ENCODE data around the gene EMP1. TPM values are rescaled to one million over a fixed set of nuclear protein-coding genes. Genes with fewer than 3 reads are reported as not detected.
"Not testable (repeated sequence)": the region's sequence is repeated elsewhere in the genome, so short reads cannot be mapped to it uniquely, and the experiment has no call there.

EMP1 gene
- total RNA-seq, 4 donors from 2014 or later = 231 to 489 (median 258) TPM

GRCh38 chr12:13257356-13257875 lies 60.9 kb downstream of the EMP1 start:
- no peak for DNase-seq (ENCODE audit: low spot score in 2 of 2)
- Histone ChIP-seq H3K9me3 (no peaks in the 10 kb centered on the region), H3K4me3 (no peak overlapping the region), H3K4me1 (peaks cover 0 to 13% (median 2%) of the 10 kb centered on the region in 4 donors), H3K27me3 (no peaks in the 10 kb centered on the region), H3K36me3 (no peaks in the 10 kb centered on the region), H3K27ac (no peak overlapping the region)
- 59 to 67% methylated on average over 3 of the region's 3 CpGs for WGBS, 2 donors
- TF ChIP-seq POLR2A (IDR thresholded peaks at IDR 0.05) = no peak
- TF ChIP-seq EP300 (IDR thresholded peaks at IDR 0.05) = no peak
- no peak for TF ChIP-seq CTCF (IDR thresholded peaks at IDR 0.05)

- Histone ChIP-seq H3K27ac (no peak overlapping the region), H3K4me1 (peaks cover 0 to 13% (median 2%) of the 10 kb centered on the region in 4 donors), H3K36me3 (no peaks in the 10 kb centered on the region), H3K4me3 (no peak overlapping the region), H3K9me3 (no peaks in the 10 kb centered on the region), H3K27me3 (no peaks in the 10 kb centered on the region)
- 92 to 94% methylated on average over 3 of the region's 3 CpGs for WGBS, 2 donors
- no peak for TF ChIP-seq EP300 (IDR thresholded peaks at IDR 0.05)
- no peak for TF ChIP-seq CTCF (IDR thresholded peaks at IDR 0.05)
- no peak for TF ChIP-seq POLR2A (IDR thresholded peaks at IDR 0.05)
- no peak for DNase-seq (ENCODE audit: low spot score in 2 of 2)
Observed at GRCh38 chr12:13258197-13258596, 61.7 kb downstream of the EMP1 start.

GRCh38 chr12:13258717-13259119 lies 62.2 kb downstream of the EMP1 start:
- H3K27ac ChIP-seq = no peak overlapping the region
- no peak for TF ChIP-seq POLR2A (IDR thresholded peaks at IDR 0.05)

GRCh38 chr12:13259625-13260024 lies 63.1 kb downstream of the EMP1 start:
- H3K4me3 ChIP-seq; H3K36me3 ChIP-seq; H3K9me3 ChIP-seq; H3K27me3 ChIP-seq; DNase-seq (ENCODE audit: low spot score in 2 of 2); H3K27ac ChIP-seq: not testable (repeated sequence)
- peaks cover 0 to 13% (median 2%) of the 10 kb centered on the region in 4 donors for H3K4me1 ChIP-seq
- WGBS, 2 donors = 91 to 96% methylated on average over 7 of the region's 7 CpGs

More at GRCh38 chr12:13258717-13259119, 62.2 kb downstream of the EMP1 start:
- WGBS, 2 donors = 76 to 85% methylated on average over 3 of the region's 3 CpGs
- no peaks in the 10 kb centered on the region for H3K9me3 ChIP-seq
- no peak overlapping the region for H3K4me3 ChIP-seq
- H3K4me1 ChIP-seq = peaks cover 0 to 13% (median 2%) of the 10 kb centered on the region in 4 donors
- DNase-seq (ENCODE audit: low spot score in 2 of 2) = no peak
- H3K36me3 ChIP-seq = no peaks in the 10 kb centered on the region
- H3K27me3 ChIP-seq = no peaks in the 10 kb centered on the region

GRCh38 chr12:13267826-13268225 lies 71.3 kb downstream of the EMP1 start:
- not testable (repeated sequence) for DNase-seq (ENCODE audit: low spot score in 2 of 2); H3K36me3 ChIP-seq; H3K27me3 ChIP-seq; H3K27ac ChIP-seq; H3K9me3 ChIP-seq; H3K4me1 ChIP-seq; H3K4me3 ChIP-seq
- 78 to 88% methylated on average over 3 of the region's 3 CpGs for WGBS, 2 donors

- TF ChIP-seq EP300 (IDR thresholded peaks at IDR 0.05) (no peak), CTCF (IDR thresholded peaks at IDR 0.05) (no peak), POLR2A (IDR thresholded peaks at IDR 0.05) (no peak)
- no peaks in the 10 kb centered on the region for H3K4me1 ChIP-seq
- no peak for DNase-seq (ENCODE audit: low spot score in 2 of 2)
- no peaks in the 10 kb centered on the region for H3K9me3 ChIP-seq
- no peak overlapping the region for H3K27ac ChIP-seq
- no peaks in the 10 kb centered on the region for H3K27me3 ChIP-seq
- no peak overlapping the region for H3K4me3 ChIP-seq
- 88 to 94% methylated on average over 4 to 6 of the region's 6 CpGs for whole genome bisulfite sequencing, 2 donors
- no peaks in the 10 kb centered on the region for H3K36me3 ChIP-seq
Observed at GRCh38 chr12:13268581-13268980, 72.1 kb downstream of the EMP1 start.

Other genes with a start within 250 kb of the EMP1 start
- not detected for gene GPRC5D, start 244.6 kb upstream of the EMP1 start, total RNA-seq
- gene HEBP1, start 196.5 kb upstream of the EMP1 start, total RNA-seq = 10 to 100 TPM; 42.7 to 61.0 (median 51.7) TPM
- gene FAM234B, start 152.3 kb upstream of the EMP1 start, total RNA-seq = 10 to 100 TPM in 2 of 4 donors, 1 to 10 TPM in 2; 2.0 to 12.6 (median 8.4) TPM
- not detected for gene GSG1, start 93.1 kb upstream of the EMP1 start, total RNA-seq

All from tibial nerve (tissue), 4 donors.